GM12873 (cell line): Measurements from ENCODE around the gene ATG101.

Source experiments
- CTCF ChIP-seq: IDR thresholded peaks from 2 replicates; pipeline ENCODE4 v1.5.1; 2012; ENCODE audit warnings: low read depth, mild to moderate bottlenecking, moderate library complexity, low read length, control low read depth; ENCODE audit not compliant: insufficient read depth; ENCODE audit errors: missing control alignments

The ATG101 gene

GRCh38 chr12:52050758-52051541 lies 18.8 kb upstream of the ATG101 start, which contains the start of gene NR4A1:
NR4A1 (plus strand) TSS chr12:52051442; CDS start chr12:52054329, 2,887 bp downstream.
- peak; percentile 12 for TF ChIP-seq CTCF

GRCh38 chr12:52052468-52053186 lies 17.2 kb upstream of the ATG101 start:
- TF ChIP-seq CTCF, result no peak

GRCh38 chr12:52053536-52054209 lies 16.1 kb upstream of the ATG101 start:
- TF ChIP-seq CTCF, result no peak

- TF ChIP-seq CTCF, result no peak
Observed at GRCh38 chr12:52054231-52054832, 15.4 kb upstream of the ATG101 start.

GRCh38 chr12:52054833-52055730 lies 14.7 kb upstream of the ATG101 start:
- no peak for TF ChIP-seq CTCF

GRCh38 chr12:52055731-52056711 lies 13.8 kb upstream of the ATG101 start:
- no peak for TF ChIP-seq CTCF
